ENCODE results near the gene FOXL2. TPM values are rescaled to one million over a fixed set of nuclear protein-coding genes. Genes with fewer than 3 reads are reported as not detected.

Gene FOXL2
- total RNA-seq, 1 donor from 2014 or later = not detected

- no peak for DNase-seq
- Mint-ChIP-seq H3K4me1 (ENCODE audit: low read depth, unreplicated experiment) (peaks cover 2% of the 10 kb centered on the region), H3K9me3 (ENCODE audit: unreplicated experiment) (peaks cover 10% of the 10 kb centered on the region), H3K27me3 (ENCODE audit: unreplicated experiment) (peaks cover 34% of the 10 kb centered on the region), H3K36me3 (ENCODE audit: unreplicated experiment) (no peaks in the 10 kb centered on the region), H3K4me3 (ENCODE audit: unreplicated experiment) (peak overlapping the region; percentile 55), H3K27ac (ENCODE audit: unreplicated experiment) (no peak overlapping the region)
- TF ChIP-seq CTCF (IDR thresholded peaks at IDR 0.05; ENCODE audit: partially characterized antibody, unreplicated experiment) = no peak
Measured at GRCh38 chr3:138940446-138940845, 6.5 kb downstream of the FOXL2 start.

- Mint-ChIP-seq H3K27me3 (ENCODE audit: unreplicated experiment) (peaks cover 31% of the 10 kb centered on the region), H3K4me3 (ENCODE audit: unreplicated experiment) (peak overlapping the region; percentile 57), H3K36me3 (ENCODE audit: unreplicated experiment) (no peaks in the 10 kb centered on the region), H3K27ac (ENCODE audit: unreplicated experiment) (no peak overlapping the region), H3K9me3 (ENCODE audit: unreplicated experiment) (peaks cover 10% of the 10 kb centered on the region), H3K4me1 (ENCODE audit: low read depth, unreplicated experiment) (peaks cover 2% of the 10 kb centered on the region)
- no peak for TF ChIP-seq CTCF (IDR thresholded peaks at IDR 0.05; ENCODE audit: partially characterized antibody, unreplicated experiment)
- DNase-seq = no peak
Measured at GRCh38 chr3:138939561-138940241, 7.2 kb downstream of the FOXL2 start.

- peaks cover 2% of the 10 kb centered on the region for H3K4me1 Mint-ChIP-seq (ENCODE audit: low read depth, unreplicated experiment)
- H3K27ac Mint-ChIP-seq (ENCODE audit: unreplicated experiment) = no peak overlapping the region
- no peak for TF ChIP-seq CTCF (IDR thresholded peaks at IDR 0.05; ENCODE audit: partially characterized antibody, unreplicated experiment)
- peaks cover 6% of the 10 kb centered on the region for H3K9me3 Mint-ChIP-seq (ENCODE audit: unreplicated experiment)
- H3K27me3 Mint-ChIP-seq (ENCODE audit: unreplicated experiment) = peaks cover 25% of the 10 kb centered on the region
- peak overlapping the region; percentile 55 for H3K4me3 Mint-ChIP-seq (ENCODE audit: unreplicated experiment)
- no peak for DNase-seq
- H3K36me3 Mint-ChIP-seq (ENCODE audit: unreplicated experiment) = no peaks in the 10 kb centered on the region
Measured at GRCh38 chr3:138938877-138939560, 7.9 kb downstream of the FOXL2 start.

GRCh38 chr3:138938056-138938876, 8.7 kb downstream of the FOXL2 start:
- Mint-ChIP-seq H3K27me3 (ENCODE audit: unreplicated experiment) (peaks cover 23% of the 10 kb centered on the region), H3K4me3 (ENCODE audit: unreplicated experiment) (peak overlapping the region; percentile 55), H3K4me1 (ENCODE audit: low read depth, unreplicated experiment) (no peaks in the 10 kb centered on the region), H3K36me3 (ENCODE audit: unreplicated experiment) (no peaks in the 10 kb centered on the region), H3K9me3 (ENCODE audit: unreplicated experiment) (peaks cover 3% of the 10 kb centered on the region), H3K27ac (ENCODE audit: unreplicated experiment) (no peak overlapping the region)
- DNase-seq = no peak
- TF ChIP-seq CTCF (IDR thresholded peaks at IDR 0.05; ENCODE audit: partially characterized antibody, unreplicated experiment) = no peak

Measured in glutamatergic neuron (in vitro differentiated cells).